HG02588 (cell line): ENCODE measurements around the gene TESMIN.

Experiments used
- ATAC-seq: cut with Tn5 transposase; IDR thresholded peaks from one replicate; pipeline ENCODE4 v1.9.1; 2021; ENCODE audit warnings: mild to moderate bottlenecking, moderate library complexity; ENCODE audit not compliant: unreplicated experiment

TESMIN gene

GRCh38 chr11:68763181-68763721, 11.9 kb upstream of the TESMIN start:
- ATAC-seq, result no peak

GRCh38 chr11:68762481-68762880, 11.2 kb upstream of the TESMIN start:
- ATAC-seq, result no peak

GRCh38 chr11:68761801-68762200, 10.5 kb upstream of the TESMIN start:
- no peak for ATAC-seq

GRCh38 chr11:68759991-68760390, 8.7 kb upstream of the TESMIN start:
- ATAC-seq, result no peak

GRCh38 chr11:68757711-68758110, 6.4 kb upstream of the TESMIN start:
- no peak for ATAC-seq

- ATAC-seq, result no peak
These were observed 4.9 kb upstream of the TESMIN start for GRCh38 chr11:68756171-68756766.

DNA sequence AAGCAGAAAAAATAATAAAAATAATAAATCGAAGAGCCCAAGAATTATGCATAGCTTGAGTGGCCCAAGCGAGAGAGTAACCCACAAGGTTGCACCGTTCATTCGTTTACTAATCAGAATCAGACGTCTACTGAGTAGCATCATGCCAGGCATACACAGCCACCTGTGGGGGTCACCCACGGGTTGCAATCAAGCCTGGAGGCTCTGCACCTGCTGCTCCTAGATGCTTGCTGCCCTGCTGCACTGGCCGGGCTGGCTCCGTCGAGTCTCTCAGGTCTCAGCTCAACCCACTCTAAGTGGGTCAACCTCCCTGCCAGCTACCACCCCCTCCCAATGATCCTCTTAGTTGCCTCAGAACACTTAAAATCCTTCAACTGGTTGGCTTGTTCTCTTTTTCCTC, 2.0 kb upstream of the TESMIN start:
- ATAC-seq, result no peak

DNA sequence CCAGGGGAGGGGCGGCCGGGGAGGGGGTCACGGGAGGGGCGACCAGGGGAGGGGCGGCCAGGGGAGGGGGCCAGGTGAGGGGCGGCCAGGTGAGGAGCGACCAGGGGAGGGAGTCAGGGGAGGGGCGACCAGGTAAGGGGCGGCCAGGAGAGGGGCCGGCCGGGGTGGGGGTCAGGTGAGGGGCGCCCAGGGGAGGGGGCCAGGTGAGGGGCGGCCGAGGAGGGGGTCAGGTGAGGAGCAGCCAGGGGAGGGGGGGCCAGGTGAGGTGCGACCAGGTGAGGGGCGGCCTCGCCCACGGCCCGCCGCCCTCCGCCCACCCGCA, 355 bp downstream of the TESMIN start:
- no peak for ATAC-seq

GRCh38 chr11:68750195-68751003, 921 bp downstream of the TESMIN start:
- ATAC-seq, result no peak

DNA sequence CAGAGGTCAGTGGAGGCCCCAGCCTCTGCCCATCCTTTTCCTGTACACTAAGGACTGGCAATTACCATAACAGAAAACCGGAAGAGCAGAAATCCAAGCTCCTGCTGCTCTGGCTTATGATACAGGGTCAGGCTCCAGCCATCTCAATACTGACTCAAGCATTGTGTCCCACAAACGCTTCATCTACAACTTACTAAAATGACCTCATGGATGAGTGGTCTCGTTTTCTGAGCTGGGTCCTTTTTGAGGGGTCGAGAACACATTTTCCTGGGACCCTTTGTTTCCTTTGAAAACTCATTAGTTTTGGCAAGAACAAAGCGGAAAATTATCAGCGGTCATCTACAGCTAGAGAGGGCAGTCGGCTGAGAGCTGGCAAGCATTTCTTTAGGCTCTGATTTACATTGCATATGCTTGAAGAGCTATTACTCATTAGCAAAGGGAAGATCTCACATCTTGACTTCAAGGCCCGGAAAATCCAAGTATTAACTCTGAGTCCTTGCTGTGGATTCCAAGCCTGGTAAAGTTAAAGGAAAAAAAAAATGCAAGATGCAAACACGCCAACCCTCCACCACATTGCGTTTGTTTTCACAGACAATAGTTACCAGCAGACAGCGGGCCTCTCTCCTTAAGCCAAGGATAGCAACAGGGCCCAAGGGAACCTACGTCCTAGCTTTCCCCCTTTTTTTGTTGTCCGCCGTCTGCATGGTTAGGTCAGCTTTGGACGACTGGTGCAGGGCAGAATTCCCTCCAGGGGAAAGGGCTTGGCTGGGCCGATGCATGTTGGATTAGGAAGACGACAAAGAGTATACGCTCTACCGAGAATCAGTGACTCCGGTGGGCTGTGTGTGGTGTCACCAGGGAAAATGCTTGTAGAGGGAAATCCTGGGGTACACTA, 1.8 kb downstream of the TESMIN start:
- no peak for ATAC-seq

- no peak for ATAC-seq
These were observed 3.3 kb downstream of the TESMIN start for GRCh38 chr11:68748061-68748460.

DNA sequence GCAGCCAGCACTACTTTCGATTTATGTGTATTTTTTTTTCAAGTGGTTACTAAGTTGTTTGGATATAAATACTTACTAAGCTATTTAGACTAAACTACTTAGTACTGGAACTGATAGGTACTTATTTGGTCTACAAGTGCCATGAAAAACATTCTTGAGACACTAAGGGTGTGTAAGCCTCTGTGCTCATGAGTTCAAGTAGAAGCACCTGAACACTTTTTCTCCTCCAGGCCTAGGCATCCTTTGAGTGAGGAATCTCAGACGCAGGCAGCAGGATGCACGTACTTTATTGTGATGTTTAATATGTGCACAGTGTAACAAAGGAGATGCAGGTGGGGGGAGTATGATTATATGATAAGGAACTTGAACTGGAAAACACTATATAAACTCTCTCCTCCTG, 7.8 kb downstream of the TESMIN start:
- ATAC-seq, result no peak

- ATAC-seq, result no peak
These were observed 9.9 kb downstream of the TESMIN start for GRCh38 chr11:68741463-68741862.

DNA sequence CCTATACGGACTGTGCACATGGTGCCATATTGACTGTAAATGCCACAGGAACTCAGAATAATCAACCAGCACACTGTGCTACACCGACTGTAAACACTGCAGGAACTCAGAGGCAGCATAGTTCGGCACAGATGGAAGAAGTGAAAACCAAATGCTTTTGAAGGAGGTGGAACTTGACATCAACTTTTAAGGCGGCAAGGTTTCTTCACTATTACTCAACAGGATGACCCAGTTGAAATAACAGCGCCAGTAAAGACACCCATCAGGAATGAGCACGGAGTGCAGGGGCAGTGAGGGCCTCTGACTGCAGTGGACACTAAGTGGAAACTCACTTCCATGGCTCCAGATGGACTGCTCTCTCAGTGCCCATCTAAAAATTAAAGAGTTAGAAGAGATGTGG, 15.7 kb downstream of the TESMIN start:
- ATAC-seq, result no peak

- ATAC-seq, result no peak
These were observed 16.2 kb downstream of the TESMIN start for GRCh38 chr11:68735125-68735524.

GRCh38 chr11:68734111-68734510, 17.2 kb downstream of the TESMIN start:
- no peak for ATAC-seq

GRCh38 chr11:68727783-68728182, 23.5 kb downstream of the TESMIN start:
- no peak for ATAC-seq

DNA sequence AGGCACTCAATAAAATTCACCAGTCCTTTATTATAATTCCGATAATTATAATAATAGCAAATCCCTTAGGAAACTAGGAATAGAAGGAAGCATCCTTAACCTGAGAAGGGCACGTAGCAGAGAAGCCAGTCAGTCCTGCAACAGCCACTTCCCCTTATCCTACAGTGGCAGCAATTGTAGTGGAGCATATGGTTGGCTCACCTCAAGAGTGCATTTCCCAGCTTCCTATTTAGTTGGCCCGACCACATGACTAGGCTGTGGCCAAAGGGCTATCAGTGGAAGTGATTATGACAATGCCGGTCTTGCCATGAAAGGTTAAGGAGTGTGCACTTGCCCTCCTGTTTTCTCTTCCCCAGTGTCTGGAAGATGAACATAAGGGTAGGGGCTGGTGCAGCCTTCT, 27.0 kb downstream of the TESMIN start:
- no peak for ATAC-seq

GRCh38 chr11:68722143-68722542, 29.2 kb downstream of the TESMIN start:
- no peak for ATAC-seq

DNA sequence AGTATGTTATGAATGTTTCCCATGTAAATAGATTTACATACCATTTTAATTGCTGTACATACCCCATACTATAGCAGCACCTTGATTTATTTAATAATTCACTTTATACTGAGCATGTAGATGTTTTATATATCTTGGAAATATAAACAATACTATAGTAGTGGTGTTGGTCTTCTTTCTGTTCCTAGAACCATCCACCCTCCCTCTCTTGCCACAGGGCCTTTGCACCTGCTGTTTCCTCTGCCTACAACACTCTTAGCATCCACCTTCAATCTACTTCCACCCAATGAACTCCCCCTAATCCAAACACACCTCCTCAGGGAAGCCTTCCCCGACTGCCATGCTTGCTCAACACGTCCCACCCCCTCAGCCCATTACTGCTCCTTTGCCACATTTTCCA, 30.2 kb downstream of the TESMIN start:
- ATAC-seq, result no peak

- no peak for ATAC-seq
These were observed 35.7 kb downstream of the TESMIN start for GRCh38 chr11:68715456-68716122.
